Suppressor macrophage (primary cell): ENCODE results near the gene ZW10.
"Not testable (repeated sequence)": the region's sequence is repeated elsewhere in the genome, so short reads cannot be mapped to it uniquely, and the experiment has no call there.

Source experiments
- DNase-seq, 4 experiments: peaks; one replicate each; pipeline ENCODE4 v3.0.0-alpha.2; 2020 to 2022

ZW10 gene

GRCh38 chr11:113760241-113760640 is 13.3 kb downstream of the ZW10 start:
- no peak for DNase-seq

GRCh38 chr11:113752932-113753331 is 20.6 kb downstream of the ZW10 start:
- no peak for DNase-seq

- DNase-seq: no peak
Observed at GRCh38 chr11:113736323-113736722, 37.2 kb downstream of the ZW10 start.

GRCh38 chr11:113732092-113732491 is 41.4 kb downstream of the ZW10 start:
- DNase-seq: no peak

- peak; percentile 62 to 76 (median 68) for DNase-seq
Observed at GRCh38 chr11:113730887-113731726, 42.4 kb downstream of the ZW10 start.

DNA sequence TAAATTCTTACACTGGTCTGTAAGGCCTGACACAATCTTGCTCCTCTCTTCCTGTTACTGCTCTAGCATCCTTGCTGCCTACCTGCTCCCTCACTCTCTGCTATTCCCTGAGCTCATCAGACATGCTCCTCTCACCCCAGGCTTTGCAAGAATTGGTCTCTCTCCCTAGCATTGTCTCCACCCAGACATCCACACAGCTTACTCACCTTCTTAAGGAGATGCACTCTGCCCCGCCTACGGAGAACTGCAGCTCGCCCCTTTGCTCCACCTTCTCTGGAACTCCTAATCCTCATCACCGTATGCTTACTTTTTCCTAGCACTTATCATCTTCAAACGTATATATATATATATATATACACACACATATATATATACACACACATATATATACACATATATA is 44.0 kb downstream of the ZW10 start:
- DNase-seq: peak in 2 of 4 experiments; percentile 5 to 7

DNA sequence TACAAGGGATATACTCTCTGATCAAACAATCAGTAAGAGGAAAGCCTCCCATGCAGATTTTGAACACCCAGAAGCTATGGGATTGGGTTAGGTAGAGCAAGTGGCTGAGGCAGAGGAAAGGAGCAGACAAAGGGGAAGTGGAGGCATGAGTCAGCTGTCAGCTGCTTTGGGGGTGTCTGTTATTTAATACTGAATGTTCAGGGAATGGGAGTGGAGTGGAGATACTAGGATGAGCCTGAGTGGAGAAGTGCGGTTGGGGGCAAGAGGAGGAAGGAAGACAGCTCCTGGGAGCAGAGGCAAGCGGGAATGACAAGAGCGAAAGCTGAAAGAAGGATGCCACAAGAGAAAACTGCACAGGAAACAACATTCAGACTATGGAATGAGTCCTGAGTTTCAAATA is 44.7 kb downstream of the ZW10 start:
- peak; percentile 69 to 85 (median 82) for DNase-seq

GRCh38 chr11:113725913-113726312 is 47.6 kb downstream of the ZW10 start:
- DNase-seq: no peak

DNA sequence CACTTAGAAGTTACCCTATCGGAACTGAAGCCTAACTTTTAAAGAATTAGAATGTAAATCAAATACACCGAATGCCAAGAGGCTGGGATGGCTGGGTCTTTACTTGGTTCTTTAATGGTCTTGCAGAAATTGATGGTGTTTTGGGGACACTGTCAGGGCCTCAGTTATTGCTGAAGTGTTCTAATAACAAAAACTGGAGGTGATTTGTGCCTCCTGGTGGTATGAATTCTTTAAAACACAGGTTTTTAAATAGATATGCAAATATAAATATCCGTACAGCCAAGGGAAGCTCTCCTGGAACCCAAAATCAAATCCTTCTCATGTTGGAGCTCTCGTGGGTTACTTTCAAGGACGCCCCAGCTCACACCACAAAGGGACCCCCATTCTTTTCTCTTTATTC is 48.1 kb downstream of the ZW10 start:
- no peak for DNase-seq

DNA sequence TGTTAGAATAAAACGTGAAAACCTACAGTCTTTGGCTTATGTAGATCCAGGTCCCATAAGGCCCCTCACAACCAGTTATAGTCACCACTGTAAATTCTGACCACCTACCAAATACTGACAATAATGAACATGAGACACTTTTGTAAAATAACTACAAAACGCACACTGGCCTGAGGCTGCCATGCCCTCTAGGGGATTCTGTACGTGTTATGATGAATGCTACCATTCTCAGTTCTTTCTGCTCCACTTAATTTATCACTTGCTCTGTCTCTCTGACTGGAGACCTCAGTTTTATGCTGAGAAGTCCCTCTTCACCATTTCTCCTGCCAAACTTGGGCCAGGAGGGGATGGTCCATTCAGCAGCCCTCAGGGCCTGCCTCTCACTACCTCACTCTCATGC is 48.7 kb downstream of the ZW10 start:
- DNase-seq: no peak

GRCh38 chr11:113723787-113724186 is 49.7 kb downstream of the ZW10 start:
- no peak for DNase-seq

DNA sequence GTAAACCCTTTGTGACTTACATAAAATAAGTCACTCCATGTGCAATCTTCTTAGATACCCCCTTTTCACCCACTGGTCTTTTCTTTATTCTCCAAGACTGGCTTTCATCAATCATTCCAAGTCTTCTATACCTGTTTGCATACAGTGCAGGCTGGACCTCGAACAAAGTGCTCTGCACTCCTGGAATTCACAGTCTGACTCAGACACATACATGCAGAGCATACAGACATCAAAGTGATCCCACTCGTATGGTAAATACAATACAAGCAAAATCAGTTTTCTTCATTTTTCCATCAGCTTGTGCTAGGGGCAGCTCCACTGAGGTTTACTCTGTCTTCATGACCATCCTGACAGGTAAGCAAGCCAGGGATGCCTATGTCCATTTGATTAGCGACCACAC is 50.6 kb downstream of the ZW10 start:
- no peak for DNase-seq

DNA sequence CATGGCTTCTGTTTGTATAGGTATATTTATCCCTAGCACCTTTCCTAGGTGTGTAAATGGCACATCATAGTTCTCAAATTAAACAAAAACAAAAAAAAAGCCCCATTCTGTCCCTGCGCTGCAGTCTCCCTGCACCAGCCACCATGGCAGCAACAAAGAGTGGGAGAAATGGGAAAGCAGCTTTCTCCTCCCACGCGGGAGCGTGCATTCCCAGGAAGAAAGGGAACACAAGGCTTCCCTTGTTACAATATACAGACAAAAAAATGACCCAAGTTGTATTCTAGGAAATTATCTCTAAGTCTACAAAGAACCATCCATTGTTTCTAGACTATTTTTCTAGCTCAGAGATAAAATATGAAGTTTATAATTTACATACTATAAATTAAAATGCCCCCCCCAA is 51.3 kb downstream of the ZW10 start:
- DNase-seq: no peak

DNA sequence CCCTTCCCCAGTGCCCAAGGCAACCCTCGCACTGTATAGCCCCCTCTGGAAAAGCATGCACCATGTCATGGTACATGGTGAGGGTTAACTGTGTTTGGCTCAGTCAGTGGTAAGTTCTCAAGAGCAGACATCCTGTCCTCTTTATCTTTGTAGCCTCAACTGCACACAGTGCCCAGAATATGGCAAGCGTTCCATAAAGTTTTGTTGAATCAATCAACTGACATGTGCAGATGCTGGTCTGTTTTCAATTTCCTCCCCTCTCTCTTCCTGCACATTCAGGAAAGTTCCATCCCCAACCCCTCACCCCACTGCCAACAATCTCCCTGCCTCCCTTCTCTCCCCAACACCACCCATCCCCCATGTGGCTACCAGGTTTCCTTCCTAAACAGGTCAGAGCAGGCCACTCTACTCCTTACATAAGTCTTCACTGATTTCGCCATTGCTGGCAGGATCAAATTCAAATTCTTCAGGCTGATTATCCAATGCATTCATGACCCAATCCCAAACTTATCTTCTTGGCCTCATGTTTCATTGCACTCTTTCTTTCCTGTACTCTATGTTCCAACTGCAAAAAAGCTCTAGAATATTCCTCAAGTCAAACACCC is 51.9 kb downstream of the ZW10 start:
- peak in 1 of 4 experiments; percentile 6 for DNase-seq

GRCh38 chr11:113720478-113720877 is 53.0 kb downstream of the ZW10 start:
- DNase-seq: not testable (repeated sequence)

DNA sequence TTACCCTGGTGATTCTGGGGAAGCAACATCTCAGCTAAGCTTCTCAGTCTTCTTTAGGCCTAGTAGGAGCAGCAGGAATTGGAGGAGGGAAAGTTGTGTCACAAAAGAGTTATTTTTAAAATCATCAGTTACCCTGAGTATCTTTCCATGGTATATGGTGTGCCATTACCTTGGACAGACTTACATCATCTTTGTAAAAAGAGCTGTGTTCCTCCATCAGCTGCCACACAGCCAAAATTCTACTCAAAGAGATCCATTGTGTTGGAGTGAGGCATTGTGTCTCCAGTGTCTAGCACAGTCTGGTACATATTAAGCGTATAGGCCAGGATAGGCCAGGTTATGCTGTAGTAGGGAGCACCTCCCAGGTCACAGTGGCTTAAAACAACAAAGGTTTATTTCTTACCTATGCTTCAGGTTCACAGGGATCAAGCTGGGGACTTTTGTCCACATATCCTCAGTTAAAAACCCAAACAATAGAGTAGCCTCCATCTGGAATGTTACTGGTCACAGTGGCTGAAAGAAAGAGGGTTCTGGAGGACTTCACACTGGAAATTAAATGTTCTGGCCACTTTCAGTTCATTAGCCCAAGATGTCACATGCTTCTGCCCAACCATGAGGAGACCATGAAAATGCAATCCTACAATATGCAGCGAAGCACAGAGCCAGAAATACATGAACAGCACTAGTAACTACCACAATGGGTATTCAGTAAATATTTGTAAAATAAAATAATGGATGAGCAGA is 57.4 kb downstream of the ZW10 start:
- no peak for DNase-seq

DNA sequence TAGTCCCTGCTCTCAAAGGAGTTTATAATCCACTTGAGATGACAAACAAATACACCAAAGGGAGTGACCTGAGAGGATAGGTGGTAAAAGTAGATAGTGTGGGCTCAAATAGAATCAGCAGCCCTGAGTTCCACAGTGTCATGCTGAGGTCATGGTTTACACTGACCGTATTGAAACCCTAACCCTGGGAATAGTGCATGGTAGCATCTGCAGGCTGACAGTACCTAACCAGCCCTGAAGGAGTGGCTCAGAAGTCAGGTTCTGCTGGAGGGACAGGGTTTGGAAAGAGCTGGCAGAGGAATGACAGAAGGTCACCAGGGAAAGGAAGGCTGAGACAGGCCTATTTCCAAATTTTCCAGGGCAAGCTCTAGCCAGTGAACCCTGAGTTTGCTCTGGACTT is 58.2 kb downstream of the ZW10 start:
- DNase-seq: no peak

DNA sequence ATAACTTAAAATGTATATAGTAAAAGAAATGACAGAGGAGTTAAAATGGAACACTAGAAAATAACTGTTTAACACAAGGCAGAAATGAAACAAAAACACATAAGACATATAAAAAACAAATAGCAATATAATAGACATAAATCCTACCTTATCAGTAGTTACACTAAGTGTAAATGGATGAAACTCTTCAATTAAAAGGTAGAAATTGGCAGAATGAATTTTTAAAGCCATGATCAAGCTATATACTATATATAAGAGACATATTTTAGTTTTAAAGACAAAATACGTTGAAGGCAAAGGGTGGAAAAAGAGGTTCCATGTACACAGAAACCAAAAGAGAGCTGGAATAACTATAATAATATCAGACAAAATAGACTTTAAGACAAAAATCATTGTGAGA is 62.5 kb downstream of the ZW10 start:
- DNase-seq: no peak

DNA sequence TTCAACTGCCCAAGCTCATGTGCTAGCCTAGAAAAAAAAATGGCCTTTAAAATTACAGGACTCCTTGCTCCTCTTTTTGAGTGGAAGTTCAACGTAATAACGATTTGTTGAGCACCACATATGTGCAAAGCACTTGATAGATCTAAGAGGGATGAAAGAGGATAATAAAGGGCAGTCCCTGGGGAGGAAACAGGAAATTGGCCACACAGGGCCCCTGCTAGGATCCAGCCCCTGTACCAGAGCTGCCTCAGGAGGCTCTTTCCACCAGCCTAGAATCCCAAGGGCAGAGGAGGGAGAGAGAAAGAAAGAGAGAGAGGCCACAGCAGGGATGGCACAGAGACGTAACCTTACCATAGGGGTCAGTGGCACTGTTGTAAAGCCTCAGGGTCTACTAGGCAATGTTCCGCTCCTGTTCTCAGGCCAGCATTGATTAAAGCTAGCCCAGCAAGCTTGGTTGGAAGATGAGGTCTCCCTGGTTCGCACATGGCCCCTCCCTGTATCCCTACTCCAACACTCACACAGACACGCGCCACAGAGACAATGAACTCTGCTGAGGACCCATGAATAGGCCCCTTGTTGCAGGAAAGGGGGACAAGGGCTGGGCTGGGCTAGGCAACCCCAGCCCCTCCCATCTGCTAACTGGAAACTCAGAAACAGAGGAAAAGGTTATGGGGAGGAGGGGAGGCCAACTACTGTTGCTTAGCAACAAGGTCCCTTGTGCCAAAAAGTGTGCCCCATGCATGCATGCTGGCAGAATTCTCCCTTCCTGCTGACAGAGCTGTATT is 67.4 kb downstream of the ZW10 start, which contains the start of gene TMPRSS5:
Gene TMPRSS5, minus strand, starts transcription at position 438 of the 785 bp plus-strand sequence. Its CDS starts 84 bp downstream, at position 354.
- no peak for DNase-seq

GRCh38 chr11:113703551-113703950 is 69.9 kb downstream of the ZW10 start:
- peak in 2 of 4 experiments; percentile 15 to 26 for DNase-seq

DNA sequence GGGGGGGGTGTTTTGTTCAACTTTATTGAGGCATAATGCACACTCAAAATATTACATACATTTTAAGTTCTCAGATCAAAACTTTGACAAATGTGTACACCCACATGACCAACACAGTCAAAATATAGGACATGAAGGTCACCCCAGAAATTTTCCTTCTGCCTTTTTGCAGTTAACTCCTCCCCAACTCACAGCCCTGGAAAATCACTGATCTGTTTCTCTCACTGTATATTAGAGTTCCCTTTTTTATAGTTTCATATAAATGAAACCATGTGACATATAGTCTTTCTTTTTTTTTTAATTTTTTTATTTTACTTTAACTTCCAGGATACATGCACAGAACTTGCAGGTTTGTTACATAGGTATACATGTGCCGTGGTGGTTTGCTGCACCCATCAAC is 72.0 kb downstream of the ZW10 start:
- DNase-seq: peak in 1 of 4 experiments; percentile 21

DNA sequence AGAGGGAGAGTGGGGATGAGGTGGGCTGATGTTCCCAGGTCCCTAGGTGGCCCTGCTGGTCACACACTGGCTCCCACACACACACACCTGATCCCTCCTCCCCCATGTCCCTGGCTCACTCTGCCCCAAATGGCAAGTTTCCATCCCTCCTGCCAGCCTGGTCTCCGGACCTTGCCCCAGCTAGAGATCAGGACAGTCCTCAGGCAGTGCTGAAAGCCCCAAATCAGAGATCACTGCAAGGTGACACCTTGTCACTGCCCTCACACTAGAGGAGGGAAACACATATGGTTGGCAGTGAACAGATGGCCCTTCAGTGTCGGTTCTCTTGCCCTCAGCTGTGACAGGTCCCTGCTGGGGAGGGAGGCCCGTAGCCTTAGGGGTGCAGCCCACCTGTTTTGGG is 75.0 kb downstream of the ZW10 start:
- no peak for DNase-seq
